Kidney (tissue), 14 donors: ENCODE results near the gene MAML3. TPM values are rescaled to one million over a fixed set of nuclear protein-coding genes. Genes with fewer than 3 reads are reported as not detected.

Source experiments
- DNase-seq, 5 donors: peaks; one replicate each; pipeline ENCODE4 v3.0.0-alpha.2; 2013 to 2020
- FAIRE-seq: peaks from 2 replicates; lab custom pipeline; 2012; peaks lifted over from hg19 to GRCh38; lab: Jason Lieb, UNC
- H3K27ac ChIP-seq, 2 donors: one replicate each; pipeline ENCODE4 v1.7.0; 2013; ENCODE audit warnings: low read depth in 2 of 2, low read length in 2 of 2, inconsistent platforms in 1 of 2
- H3K27me3 ChIP-seq: one replicate; pipeline ENCODE4 v1.7.1; 2013; ENCODE audit warnings: low read length, inconsistent platforms; ENCODE audit not compliant: control insufficient read depth, insufficient read depth
- H3K36me3 ChIP-seq, 3 donors: one replicate each; pipeline versions ENCODE4 v1.7.0 to v1.7.1; 2013; ENCODE audit warnings: low read length in 3 of 3, control low read depth in 1 of 3, inconsistent platforms in 1 of 3; ENCODE audit not compliant: insufficient read depth in 3 of 3, control insufficient read depth in 2 of 3
- H3K4me1 ChIP-seq, 3 donors: one replicate each; pipeline versions ENCODE4 v1.7.0 to v1.7.1; 2013; ENCODE audit warnings: low read length in 3 of 3, inconsistent platforms in 1 of 3, low read depth in 1 of 3; ENCODE audit not compliant: control insufficient read depth in 2 of 3, insufficient read depth in 2 of 3
- H3K4me3 ChIP-seq, 3 donors: one replicate each; pipeline versions ENCODE4 v1.7.0 to v1.8.1; 2013; ENCODE audit warnings: low read length in 3 of 3, control low read depth in 1 of 3, inconsistent platforms in 1 of 3
- H3K9ac ChIP-seq, 3 donors: one replicate each; pipeline versions ENCODE4 v1.7.0 to v1.7.1; 2013; ENCODE audit warnings: low read length in 3 of 3, control low read depth in 1 of 3, inconsistent platforms in 1 of 3
- H3K9me3 ChIP-seq, 3 donors: one replicate each; pipeline versions ENCODE4 v1.7.0 to v1.7.1; 2013; ENCODE audit warnings: low read length in 3 of 3, control low read depth in 1 of 3, inconsistent platforms in 1 of 3; ENCODE audit not compliant: control insufficient read depth in 2 of 3, insufficient read depth in 1 of 3
- intact Hi-C: fragments of 100-400 bp; cut with DNase I; formaldehyde crosslinking; loops from one replicate; pipeline ENCODE4 v1.11.1; 2022
- polyA plus RNA-seq: library from polyadenylated mRNA; stranded (reverse); fragments of 350-450 nt; fragmentation: Illumina TruSeq; extraction: RNeasy Lipid Tissue Mini Kit (QIAGEN cat#74804); gene quantifications from one replicate; pipeline ENCODE4 v1.2.3, GENCODE V29; 2014; ENCODE audit warnings: low read depth, low replicate concordance; ENCODE audit not compliant: insufficient read depth
- total RNA-seq: library from RNA; stranded (reverse); fragmentation: NEBNext Ultra II Directional; extraction: Animal tissue kit (Norgen Biotek cat#: 25700); gene quantifications from one replicate; pipeline ENCODE4 v1.2.1, GENCODE V29; 2021
- TF ChIP-seq, protein P1 (sequence below): IDR thresholded peaks from 3 replicates; pipeline ENCODE4 v1.5.1; 2012; ENCODE audit warnings: mild to moderate bottlenecking, moderate library complexity, borderline replicate concordance; ENCODE audit not compliant: insufficient read depth; ENCODE audit errors: extremely low read depth
- donor health status: control.
- donor health status: control.
- donor health status: control.
- donor health status: control.
- donor health status: control.
- donor health status: DM: yes; HTN: yes; CAD: no.
- donor health status: Normal renal cell carcinoma (clear cell type).

MAML3 gene
- total and polyA plus RNA-seq, 2 donors from 2014 or later = 1.4 to 10.4 TPM

DNA sequence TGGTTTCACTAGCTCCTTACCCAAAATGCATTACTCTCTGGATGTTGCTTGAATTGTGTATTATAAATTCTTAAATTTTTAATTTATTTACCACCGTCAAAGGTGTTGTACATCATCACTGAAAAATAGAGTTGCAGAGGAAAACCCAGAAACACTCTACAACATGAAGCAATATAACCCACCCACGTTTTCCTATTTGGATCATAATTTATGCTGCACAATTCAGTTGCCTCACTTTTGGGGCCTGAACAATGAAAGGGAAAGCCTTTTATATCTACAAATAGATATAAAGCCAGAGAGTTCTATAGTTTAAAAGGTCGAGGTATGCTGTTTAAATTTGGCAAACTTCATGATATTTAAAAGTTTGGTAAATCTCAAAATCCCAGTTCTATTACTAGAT, 372.9 kb downstream of the MAML3 start:
- H3K4me1 ChIP-seq = no peaks in the 10 kb centered on the region
- no peak overlapping the region for H3K9ac ChIP-seq
- H3K27me3 ChIP-seq = no peaks in the 10 kb centered on the region
- FAIRE-seq (no peak), DNase-seq (no peak)
- H3K27ac ChIP-seq = no peak overlapping the region
- TF ChIP-seq, protein P1, sequence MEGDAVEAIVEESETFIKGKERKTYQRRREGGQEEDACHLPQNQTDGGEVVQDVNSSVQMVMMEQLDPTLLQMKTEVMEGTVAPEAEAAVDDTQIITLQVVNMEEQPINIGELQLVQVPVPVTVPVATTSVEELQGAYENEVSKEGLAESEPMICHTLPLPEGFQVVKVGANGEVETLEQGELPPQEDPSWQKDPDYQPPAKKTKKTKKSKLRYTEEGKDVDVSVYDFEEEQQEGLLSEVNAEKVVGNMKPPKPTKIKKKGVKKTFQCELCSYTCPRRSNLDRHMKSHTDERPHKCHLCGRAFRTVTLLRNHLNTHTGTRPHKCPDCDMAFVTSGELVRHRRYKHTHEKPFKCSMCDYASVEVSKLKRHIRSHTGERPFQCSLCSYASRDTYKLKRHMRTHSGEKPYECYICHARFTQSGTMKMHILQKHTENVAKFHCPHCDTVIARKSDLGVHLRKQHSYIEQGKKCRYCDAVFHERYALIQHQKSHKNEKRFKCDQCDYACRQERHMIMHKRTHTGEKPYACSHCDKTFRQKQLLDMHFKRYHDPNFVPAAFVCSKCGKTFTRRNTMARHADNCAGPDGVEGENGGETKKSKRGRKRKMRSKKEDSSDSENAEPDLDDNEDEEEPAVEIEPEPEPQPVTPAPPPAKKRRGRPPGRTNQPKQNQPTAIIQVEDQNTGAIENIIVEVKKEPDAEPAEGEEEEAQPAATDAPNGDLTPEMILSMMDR = no peak
- H3K4me3 ChIP-seq = no peak overlapping the region
- no peaks in the 10 kb centered on the region for H3K9me3 ChIP-seq
- intact Hi-C loops = no loop called here
- no peaks in the 10 kb centered on the region for H3K36me3 ChIP-seq

DNA sequence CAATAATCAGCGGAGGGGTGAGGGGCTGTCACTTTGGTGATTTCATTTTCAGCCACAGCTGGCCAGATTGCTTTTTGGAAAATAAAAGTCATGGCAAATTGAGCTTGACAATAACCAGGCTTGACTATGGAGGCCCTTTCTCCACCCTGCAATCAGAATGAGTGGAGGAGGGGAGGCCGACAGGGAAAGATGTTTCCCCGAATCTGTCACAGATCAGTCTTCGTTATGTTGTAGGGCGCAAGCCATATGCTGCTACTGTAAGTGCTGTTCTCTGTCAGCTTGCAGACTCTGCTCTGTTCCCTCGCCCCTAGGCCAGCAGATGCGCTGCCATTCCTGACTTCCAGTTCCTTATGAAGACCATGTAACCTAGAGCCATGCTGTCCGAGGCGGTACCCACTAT, 374.3 kb downstream of the MAML3 start:
- Histone ChIP-seq H3K9me3 (no peaks in the 10 kb centered on the region), H3K4me1 (no peaks in the 10 kb centered on the region), H3K27ac (no peak overlapping the region), H3K27me3 (no peaks in the 10 kb centered on the region), H3K36me3 (no peaks in the 10 kb centered on the region), H3K4me3 (no peak overlapping the region), H3K9ac (no peak overlapping the region)
- FAIRE-seq = no peak
- intact Hi-C loops = no loop called here
- TF ChIP-seq, protein P1 = no peak
- peak in 1 of 5 donors; percentile 62 for DNase-seq

DNA sequence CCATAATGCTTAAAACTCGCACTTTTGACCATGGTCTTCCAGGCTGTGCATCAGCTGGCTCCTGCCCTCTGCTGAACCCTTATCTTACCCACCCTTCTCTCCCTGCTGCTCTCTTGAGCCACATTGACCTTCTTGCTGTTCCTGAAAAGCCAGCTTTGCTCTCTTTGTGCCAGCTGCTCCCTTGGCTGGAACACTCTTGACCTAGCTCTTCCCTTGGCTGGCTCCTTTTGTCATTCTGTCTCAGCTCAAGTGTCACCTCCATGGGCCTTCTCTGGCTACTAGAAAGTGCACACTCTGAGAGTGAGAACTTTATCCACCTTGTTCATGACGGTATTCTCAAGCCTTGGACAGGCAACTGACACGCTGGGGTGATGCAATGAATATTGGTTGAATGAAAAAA, 376.2 kb downstream of the MAML3 start:
- no peaks in the 10 kb centered on the region for H3K27me3 ChIP-seq
- FAIRE-seq (no peak), DNase-seq (no peak)
- intact Hi-C loops = no loop called here
- no peak overlapping the region for H3K27ac ChIP-seq
- H3K9me3 ChIP-seq = no peaks in the 10 kb centered on the region
- H3K36me3 ChIP-seq = no peaks in the 10 kb centered on the region
- TF ChIP-seq, protein P1 = no peak
- H3K9ac ChIP-seq = no peak overlapping the region
- no peaks in the 10 kb centered on the region for H3K4me1 ChIP-seq
- H3K4me3 ChIP-seq = no peak overlapping the region

DNA sequence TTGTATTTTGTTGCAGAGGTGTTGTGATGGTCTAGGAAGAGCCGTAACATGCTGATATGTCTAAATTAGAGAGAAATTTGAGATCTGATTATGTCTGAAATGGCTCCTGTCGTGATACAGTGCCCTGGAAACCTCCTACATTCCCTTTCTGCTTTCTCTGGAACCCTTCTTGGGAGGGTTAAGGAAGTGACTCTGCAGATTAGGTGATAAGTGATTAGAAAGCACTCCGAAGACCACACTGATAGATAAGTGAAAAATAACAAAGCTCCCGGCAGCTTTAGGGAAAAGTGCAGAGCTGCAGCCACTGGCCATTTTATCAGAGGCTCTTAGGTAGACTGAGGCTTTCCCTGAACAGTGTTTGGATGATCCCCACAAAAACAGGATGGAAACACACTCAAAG, 377.7 kb downstream of the MAML3 start:
- no peaks in the 10 kb centered on the region for H3K27me3 ChIP-seq
- no peak for DNase-seq

More for the DNA sequence above, 377.7 kb downstream of the MAML3 start:
- H3K4me3 ChIP-seq = no peak overlapping the region
- FAIRE-seq = no peak
- H3K9me3 ChIP-seq = no peaks in the 10 kb centered on the region
- no peak overlapping the region for H3K27ac ChIP-seq
- intact Hi-C loops = no loop called here
- TF ChIP-seq, protein P1 = no peak
- H3K36me3 ChIP-seq = no peaks in the 10 kb centered on the region
- no peaks in the 10 kb centered on the region for H3K4me1 ChIP-seq
- H3K9ac ChIP-seq = no peak overlapping the region
